HepG2 (cell line): ENCODE results near the gene DNAJC15. TPM values are rescaled to one million over a fixed set of nuclear protein-coding genes. Genes with fewer than 3 reads are reported as not detected.
"Not testable (repeated sequence)": the region's sequence is repeated elsewhere in the genome, so short reads cannot be mapped to it uniquely, and the experiment has no call there.

Source experiments
- ATAC-seq: fragments of 200-7000 bp; cut with Tn5 transposase; 3 replicates; pipeline ENCODE4 v1.9.1; 2020; ENCODE audit warnings: mild to moderate bottlenecking, moderate library complexity
- BruUV-seq: library from RNA; stranded (reverse); fragments of 400-500 nt; replicated peaks from 2 replicates; lab custom pipeline; 2021; lab: Mats Ljungman, UMichigan
- CTCF ChIA-PET: fragments of 300-600 bp; formaldehyde crosslinking; extraction: SDS; loops from one replicate; lab custom pipeline; 2021; ENCODE audit warnings: low total read pairs, inconsistent platforms, low intra/inter-chr PET ratio; lab: Yijun Ruan, JAX
- POLR2A ChIA-PET: fragments of 350-600 bp; sonication (Branson Sonifier 250); formaldehyde crosslinking; loops from one replicate; lab custom pipeline; 2020; ENCODE audit warnings: antibody characterized with exemption, inconsistent platforms; lab: Yijun Ruan, JAX
- DNase-seq: peaks from one replicate; pipeline ENCODE4 v3.0.0-alpha.2; 2015; ENCODE audit warnings: low spot score
- FAIRE-seq: peaks from 3 replicates; lab custom pipeline; 2011; peaks lifted over from hg19 to GRCh38; lab: Jason Lieb, UNC
- H2AFZ ChIP-seq: one replicate; pipeline ENCODE4 v1.6.1; 2011; ENCODE audit warnings: low read length, inconsistent platforms
- H3K27ac ChIP-seq: fragments of 300-600 bp; 3 replicates; pipeline ENCODE4 v1.8.0; 2011; ENCODE audit warnings: mixed run types, mild to moderate bottlenecking, mixed read lengths, low read length, inconsistent platforms; ENCODE audit not compliant: insufficient read depth; ENCODE audit errors: extremely low read length
- H3K27me3 ChIP-seq, 2 experiments: fragments of 200-600 bp in 1 of 2; 2 replicates in 1 of 2; 3 replicates in 1 of 2; pipeline versions ENCODE4 v1.6.0 to v1.8.0; 2011; ENCODE audit warnings: low read length in 2 of 2, mild to moderate bottlenecking in 2 of 2, moderate library complexity in 2 of 2, inconsistent platforms in 1 of 2; ENCODE audit not compliant: insufficient read depth in 2 of 2, control insufficient read depth in 1 of 2
- H3K36me3 ChIP-seq, 2 experiments: fragments of 200-600 bp in 1 of 2; replicated peaks in 1 of 2; 2 replicates in 1 of 2; 3 replicates in 1 of 2; pipeline versions ENCODE4 v1.5.1 to v1.8.0; 2011; ENCODE audit warnings: low read length in 2 of 2, inconsistent platforms in 1 of 2; ENCODE audit not compliant: insufficient read depth in 2 of 2, control insufficient read depth in 1 of 2
- H3K4me1 ChIP-seq: 2 replicates; pipeline ENCODE4 v1.5.1; 2012; ENCODE audit warnings: low read length, inconsistent platforms; ENCODE audit not compliant: insufficient read depth
- H3K4me2 ChIP-seq: 2 replicates; pipeline ENCODE4 v1.6.0; 2011; ENCODE audit warnings: low read depth, low read length, inconsistent platforms
- H3K4me3 ChIP-seq, 3 experiments: fragments of 200-600 bp in 1 of 3; sonication (generic), shearing (Covaris generic) in 1 of 3; replicated peaks in 1 of 3; 2 replicates each; pipeline ENCODE4 v1.5.1; 2011 to 2016; ENCODE audit warnings: low read length in 3 of 3, inconsistent platforms in 2 of 3, low read depth in 2 of 3, mild to moderate bottlenecking in 2 of 3, control low read depth in 1 of 3, mixed read lengths in 1 of 3; ENCODE audit not compliant: insufficient read depth in 1 of 3
- H3K79me2 ChIP-seq: one replicate; pipeline ENCODE4 v1.6.1; 2011; ENCODE audit warnings: low read length, inconsistent platforms; ENCODE audit not compliant: insufficient read depth
- H3K9ac ChIP-seq: 2 replicates; pipeline ENCODE4 v1.6.0; 2011; ENCODE audit warnings: mild to moderate bottlenecking, low read depth, low read length, inconsistent platforms; ENCODE audit not compliant: insufficient read depth
- H3K9me3 ChIP-seq: 2 replicates; pipeline ENCODE4 v1.5.1; 2012; ENCODE audit warnings: mild to moderate bottlenecking, low read length
- H4K20me1 ChIP-seq: 2 replicates; pipeline ENCODE4 v1.6.0; 2011; ENCODE audit warnings: inconsistent platforms, mild to moderate bottlenecking, low read length, moderate library complexity; ENCODE audit not compliant: insufficient read depth
- ZFY ChIP-seq: sonication (generic); formaldehyde crosslinking; IDR thresholded peaks from 2 replicates; pipeline ENCODE4 v1.4.0; 2020; ENCODE audit warnings: missing genetic modification reagents
- WGBS: methylation state at CpG from one replicate; pipeline ENCODE4 v1.1.6; 2017; ENCODE audit warnings: low lambda C conversion rate; 5-methylcytosine and 5-hydroxymethylcytosine counted together
- in situ Hi-C: cut with HindIII; loops from 2 replicates; pipeline ENCODE4 v1.10.0; 2017; ENCODE audit warnings: low pct_unique_long_range_greater_than_20kb; ENCODE audit not compliant: extremely low pct_ligation_motif_present
- intact Hi-C: fragments of 100-400 bp; cut with micrococcal nuclease; formaldehyde crosslinking; loops from one replicate; pipeline ENCODE4 v1.10.0; 2022; ENCODE audit not compliant: unreplicated experiment
- polyA plus RNA-seq, 8 experiments: library from polyadenylated mRNA; depleted of rRNA in 3 of 8; stranded (reverse) in 7 of 8; unstranded in 1 of 8; fragments of >200 nt; fragmentation: Illumina TruSeq in 4 of 8; extraction: Trizol in 4 of 8; gene quantifications; 2 replicates each; pipeline versions ENCODE4 v1.2.1 to v1.2.3, GENCODE V29; 2011 to 2016; ENCODE audit warnings: low read depth in 4 of 8, missing spikeins in 1 of 8, mixed read lengths in 1 of 8; ENCODE audit not compliant: insufficient read depth in 1 of 8
- total RNA-seq, 5 experiments: library from RNA; depleted of rRNA; stranded (reverse); fragments of >200 nt; fragmentation: Illumina TruSeq; extraction: Trizol; gene quantifications; 2 replicates each; pipeline ENCODE4 v1.2.3, GENCODE V29; 2016; ENCODE audit warnings: low read depth in 1 of 5
- TF ChIP-seq, protein P1 (sequence below): sonication (generic); formaldehyde crosslinking; IDR thresholded peaks from 2 replicates; pipeline ENCODE4 v1.4.0; 2020; ENCODE audit warnings: missing genetic modification reagents, borderline replicate concordance
- TF ChIP-seq, protein P2 (sequence below): sonication (generic); IDR thresholded peaks from 2 replicates; pipeline ENCODE4 v1.6.1; 2016; ENCODE audit warnings: low read depth, borderline replicate concordance

DNAJC15 gene
- total and polyA plus RNA-seq, 2 of the 13 experiments (the other 11 are each of a cell fraction or from before 2014, with no cell fraction given): 23.0 to 31.9 TPM

DNA sequence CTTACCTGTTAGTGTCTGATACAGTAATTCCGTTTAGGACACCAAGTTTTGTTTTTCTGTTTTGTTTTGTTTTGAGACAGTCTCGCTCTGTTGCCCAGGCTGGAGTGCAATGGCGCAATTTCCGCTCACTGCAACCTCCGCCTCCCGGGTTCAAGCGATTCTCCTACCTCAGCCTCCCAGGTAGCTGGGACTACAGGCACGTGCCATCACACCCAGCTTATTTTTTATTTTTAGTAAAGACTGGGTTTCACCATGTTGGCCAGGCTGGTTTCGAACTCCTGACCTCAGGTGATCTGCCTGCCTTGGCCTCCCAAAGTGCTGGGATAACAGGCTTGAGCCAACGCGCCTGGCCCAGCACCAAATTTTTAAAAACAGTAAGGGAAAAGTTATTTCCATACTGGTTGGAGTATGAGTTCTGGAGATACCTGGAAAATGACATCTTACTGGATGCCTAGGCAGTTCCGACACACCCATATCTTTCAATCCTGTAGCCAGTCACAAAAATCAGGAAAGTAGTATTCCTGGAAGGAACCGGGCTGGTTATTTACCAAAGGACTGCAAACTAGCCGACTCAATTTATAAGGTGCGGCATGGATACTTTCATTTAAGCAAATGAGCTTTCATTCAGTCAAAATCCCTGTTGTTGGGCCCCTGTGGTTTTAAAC lies 32.0 kb upstream of the DNAJC15 start:
- H3K79me2 ChIP-seq, ATAC-seq, H2AFZ ChIP-seq, DNase-seq, CTCF ChIA-PET, H4K20me1 ChIP-seq, BruUV-seq, H3K4me1 ChIP-seq, H3K27ac ChIP-seq, intact Hi-C loops, FAIRE-seq, H3K36me3 ChIP-seq, H3K9ac ChIP-seq, in situ Hi-C loops, H3K9me3 ChIP-seq: not testable (repeated sequence)
- Histone ChIP-seq H3K4me2 (peak overlapping the region; percentile 88), H3K4me3 (peak overlapping the region; percentile 43 to 74 (median 58); a peak in 5 of 6 replicates), H3K27me3 (peaks cover 2 to 26% of the 10 kb centered on the region in 2 experiments)
- WGBS: 73% methylated on average over 15 of the region's 15 CpGs
- POLR2A ChIA-PET: interaction anchor here (0.6 kb wide), 1 partner anchor 33 kb away, joined by 3 read pairs; no protein-coding TSS in a partner anchor

DNA sequence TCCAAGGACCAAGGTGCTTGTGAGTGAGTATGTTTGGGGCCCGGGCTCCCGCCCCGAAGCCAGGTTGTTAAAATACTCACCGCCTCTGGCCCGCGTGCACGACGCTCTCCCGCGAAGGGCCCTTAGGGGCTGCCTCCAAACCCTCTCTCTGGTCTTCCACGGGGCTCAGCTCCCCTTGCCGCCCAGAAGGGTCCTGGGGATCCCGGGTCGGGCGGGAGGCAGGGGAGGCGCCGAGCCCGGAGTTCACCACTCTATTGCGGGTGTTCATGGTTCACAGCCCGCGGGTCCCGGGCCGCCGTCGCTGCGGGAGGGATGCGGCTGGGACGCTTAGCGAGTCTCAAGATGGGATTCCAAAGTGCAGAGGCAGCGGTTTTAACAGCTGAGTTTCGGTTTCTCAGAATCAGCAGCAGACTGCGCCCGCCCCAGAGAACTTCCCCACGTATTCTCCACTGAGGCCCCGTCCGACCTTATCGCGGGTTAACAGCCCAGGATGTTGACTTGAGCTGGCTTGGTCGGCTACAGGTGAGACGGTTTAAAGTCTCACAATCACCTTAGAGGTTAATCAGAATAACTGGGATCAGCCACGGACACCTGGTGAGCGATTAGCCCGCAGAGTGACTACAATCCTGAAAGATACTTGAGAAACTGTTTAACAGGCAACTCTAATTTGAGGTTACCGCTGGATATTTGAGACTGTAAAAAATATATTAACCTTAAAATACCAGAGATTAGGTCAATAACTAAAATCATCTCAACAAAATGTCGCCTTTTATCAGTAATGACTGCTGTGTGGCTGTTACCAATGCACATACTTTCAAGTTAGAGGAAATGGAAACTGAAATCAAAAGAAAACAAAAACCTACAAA lies 31.3 kb upstream of the DNAJC15 start, which contains the start of gene EPSTI1:
Gene EPSTI1, minus strand, starts transcription at position 344 of the 866 bp plus-strand sequence. Its CDS starts 76 bp downstream, at position 268.
- peaks cover 2 to 26% of the 10 kb centered on the region in 2 experiments for H3K27me3 ChIP-seq
- peak within 1 kb of the TSS; percentile 11; the same call in 1 of the 2 replicates for H3K9ac ChIP-seq
- in situ Hi-C loops (no loop called here), intact Hi-C loops (no loop called here)
- H3K4me2 ChIP-seq: peak within 1 kb of the TSS; percentile 88
- no peaks in the 10 kb centered on the region for H3K79me2 ChIP-seq
- peak within 1 kb of the TSS; percentile 24 for H2AFZ ChIP-seq
- no peaks in the 10 kb centered on the region for H4K20me1 ChIP-seq
- POLR2A ChIA-PET: interaction anchor here (0.6 kb wide), 1 partner anchor 32 kb away, joined by 3 read pairs; no protein-coding TSS in a partner anchor
- CTCF ChIA-PET: no interaction called here
- no peak for DNase-seq
- H3K4me1 ChIP-seq: peaks cover 8% of the 10 kb centered on the region; the same call in 1 of the 2 replicates
- no TSS peak for BruUV-seq
- H3K9me3 ChIP-seq: no peaks in the 10 kb centered on the region
- H3K4me3 ChIP-seq: peak within 1 kb of the TSS; percentile 43 to 74 (median 58)
- 7% methylated on average over 23 of the region's 45 CpGs for WGBS
- H3K27ac ChIP-seq: no peak within 1 kb of the TSS
- ATAC-seq: peak; percentile 92
- FAIRE-seq: no peak
- H3K36me3 ChIP-seq: no peaks in the 10 kb centered on the region
- TF ChIP-seq, protein P1, sequence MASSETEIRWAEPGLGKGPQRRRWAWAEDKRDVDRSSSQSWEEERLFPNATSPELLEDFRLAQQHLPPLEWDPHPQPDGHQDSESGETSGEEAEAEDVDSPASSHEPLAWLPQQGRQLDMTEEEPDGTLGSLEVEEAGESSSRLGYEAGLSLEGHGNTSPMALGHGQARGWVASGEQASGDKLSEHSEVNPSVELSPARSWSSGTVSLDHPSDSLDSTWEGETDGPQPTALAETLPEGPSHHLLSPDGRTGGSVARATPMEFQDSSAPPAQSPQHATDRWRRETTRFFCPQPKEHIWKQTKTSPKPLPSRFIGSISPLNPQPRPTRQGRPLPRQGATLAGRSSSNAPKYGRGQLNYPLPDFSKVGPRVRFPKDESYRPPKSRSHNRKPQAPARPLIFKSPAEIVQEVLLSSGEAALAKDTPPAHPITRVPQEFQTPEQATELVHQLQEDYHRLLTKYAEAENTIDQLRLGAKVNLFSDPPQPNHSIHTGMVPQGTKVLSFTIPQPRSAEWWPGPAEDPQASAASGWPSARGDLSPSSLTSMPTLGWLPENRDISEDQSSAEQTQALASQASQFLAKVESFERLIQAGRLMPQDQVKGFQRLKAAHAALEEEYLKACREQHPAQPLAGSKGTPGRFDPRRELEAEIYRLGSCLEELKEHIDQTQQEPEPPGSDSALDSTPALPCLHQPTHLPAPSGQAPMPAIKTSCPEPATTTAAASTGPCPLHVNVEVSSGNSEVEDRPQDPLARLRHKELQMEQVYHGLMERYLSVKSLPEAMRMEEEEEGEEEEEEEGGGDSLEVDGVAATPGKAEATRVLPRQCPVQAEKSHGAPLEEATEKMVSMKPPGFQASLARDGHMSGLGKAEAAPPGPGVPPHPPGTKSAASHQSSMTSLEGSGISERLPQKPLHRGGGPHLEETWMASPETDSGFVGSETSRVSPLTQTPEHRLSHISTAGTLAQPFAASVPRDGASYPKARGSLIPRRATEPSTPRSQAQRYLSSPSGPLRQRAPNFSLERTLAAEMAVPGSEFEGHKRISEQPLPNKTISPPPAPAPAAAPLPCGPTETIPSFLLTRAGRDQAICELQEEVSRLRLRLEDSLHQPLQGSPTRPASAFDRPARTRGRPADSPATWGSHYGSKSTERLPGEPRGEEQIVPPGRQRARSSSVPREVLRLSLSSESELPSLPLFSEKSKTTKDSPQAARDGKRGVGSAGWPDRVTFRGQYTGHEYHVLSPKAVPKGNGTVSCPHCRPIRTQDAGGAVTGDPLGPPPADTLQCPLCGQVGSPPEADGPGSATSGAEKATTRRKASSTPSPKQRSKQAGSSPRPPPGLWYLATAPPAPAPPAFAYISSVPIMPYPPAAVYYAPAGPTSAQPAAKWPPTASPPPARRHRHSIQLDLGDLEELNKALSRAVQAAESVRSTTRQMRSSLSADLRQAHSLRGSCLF (CRISPR knock-in tag): no peak
- TF ChIP-seq, protein P2, sequence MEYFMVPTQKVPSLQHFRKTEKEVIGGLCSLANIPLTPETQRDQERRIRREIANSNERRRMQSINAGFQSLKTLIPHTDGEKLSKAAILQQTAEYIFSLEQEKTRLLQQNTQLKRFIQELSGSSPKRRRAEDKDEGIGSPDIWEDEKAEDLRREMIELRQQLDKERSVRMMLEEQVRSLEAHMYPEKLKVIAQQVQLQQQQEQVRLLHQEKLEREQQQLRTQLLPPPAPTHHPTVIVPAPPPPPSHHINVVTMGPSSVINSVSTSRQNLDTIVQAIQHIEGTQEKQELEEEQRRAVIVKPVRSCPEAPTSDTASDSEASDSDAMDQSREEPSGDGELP: peak; percentile 62; the same call in 1 of the 2 replicates
- TF ChIP-seq ZFY: peak; percentile 23; the same call in 1 of the 2 replicates
